Uterus (tissue), 4 donors: ENCODE data around the gene TMEM94. TPM values are rescaled to one million over a fixed set of nuclear protein-coding genes. Genes with fewer than 3 reads are reported as not detected.
A peak's percentile ranks its signal among the peaks of the same experiment; 100 is the strongest.

Experiments
- DNase-seq, 2 donors: peaks; one replicate each; pipeline ENCODE4 v3.0.0-alpha.2; 2019 to 2020
- H3K27ac ChIP-seq, 2 donors: fragments of 200-600 bp; sonication (generic); 1 replicate in 1 of 2; 2 replicates in 1 of 2; pipeline ENCODE4 v1.5.1; 2016 to 2018
- H3K27me3 ChIP-seq, 2 donors: fragments of 200-600 bp; sonication (generic); one replicate each; pipeline ENCODE4 v1.5.1; 2018 to 2019; ENCODE audit warnings: control low read depth in 1 of 2
- H3K36me3 ChIP-seq, 2 donors: fragments of 200-600 bp; sonication (generic); one replicate each; pipeline ENCODE4 v1.5.1; 2019; ENCODE audit warnings: control low read depth in 1 of 2
- H3K4me1 ChIP-seq, 2 donors: fragments of 200-600 bp; sonication (generic); one replicate each; pipeline ENCODE4 v1.5.1; 2018 to 2019; ENCODE audit warnings: control low read depth in 1 of 2
- H3K4me3 ChIP-seq, 2 donors: fragments of 200-600 bp; sonication (generic); 1 replicate in 1 of 2; 2 replicates in 1 of 2; pipeline ENCODE4 v1.5.1; 2018 to 2019; ENCODE audit warnings: mild to moderate bottlenecking in 1 of 2
- H3K9me3 ChIP-seq, 2 donors: fragments of 200-600 bp; sonication (generic); one replicate each; pipeline ENCODE4 v1.5.1; 2019; ENCODE audit warnings: control low read depth in 1 of 2
- POLR2A ChIP-seq, 2 donors: fragments of 450-650 bp; IDR thresholded peaks; one replicate each; pipeline ENCODE4 v1.6.1; 2016; ENCODE audit warnings: antibody characterized with exemption in 2 of 2, mild to moderate bottlenecking in 1 of 2, moderate library complexity in 1 of 2
- intact Hi-C: fragments of 100-400 bp; cut with DNase I; formaldehyde crosslinking; loops from one replicate; pipeline ENCODE4 v1.15.1; 2023; ENCODE audit warnings: low total_unique reads
- total RNA-seq, 4 donors: library from RNA; depleted of rRNA in 3 of 4; stranded (reverse); fragments of >200 nt in 3 of 4; gene quantifications; one replicate each; pipeline versions ENCODE4 v1.1.0 to v1.2.4, GENCODE V29; 2014 to 2023
- TF ChIP-seq, protein P1 (sequence below), 4 experiments: fragments of 200-600 bp in 2 of 4; fragments of 450-650 bp in 2 of 4; sonication (generic) in 2 of 4; IDR thresholded peaks; one replicate each; pipeline ENCODE4 v1.5.1; 2016 to 2019; ENCODE audit warnings: antibody characterized with exemption in 4 of 4, mild to moderate bottlenecking in 2 of 4, moderate library complexity in 1 of 4
- donor health status: DM: yes; HTN: yes; CAD: no.

Gene TMEM94
- total RNA-seq, 4 donors from 2014 or later: 3.8 to 91.2 (median 26.0) TPM

GRCh38 chr17:75503337-75503950, 47.0 kb downstream of the TMEM94 start:
- Histone ChIP-seq H3K9me3 (no peaks in the 10 kb centered on the region), H3K27ac (no peak overlapping the region), H3K27me3 (no peaks in the 10 kb centered on the region), H3K4me3 (no peak overlapping the region), H3K4me1 (no peaks in the 10 kb centered on the region), H3K36me3 (no peaks in the 10 kb centered on the region)
- no peak for DNase-seq
- TF ChIP-seq POLR2A (IDR thresholded peaks at IDR 0.05): no peak
- TF ChIP-seq, protein P1, sequence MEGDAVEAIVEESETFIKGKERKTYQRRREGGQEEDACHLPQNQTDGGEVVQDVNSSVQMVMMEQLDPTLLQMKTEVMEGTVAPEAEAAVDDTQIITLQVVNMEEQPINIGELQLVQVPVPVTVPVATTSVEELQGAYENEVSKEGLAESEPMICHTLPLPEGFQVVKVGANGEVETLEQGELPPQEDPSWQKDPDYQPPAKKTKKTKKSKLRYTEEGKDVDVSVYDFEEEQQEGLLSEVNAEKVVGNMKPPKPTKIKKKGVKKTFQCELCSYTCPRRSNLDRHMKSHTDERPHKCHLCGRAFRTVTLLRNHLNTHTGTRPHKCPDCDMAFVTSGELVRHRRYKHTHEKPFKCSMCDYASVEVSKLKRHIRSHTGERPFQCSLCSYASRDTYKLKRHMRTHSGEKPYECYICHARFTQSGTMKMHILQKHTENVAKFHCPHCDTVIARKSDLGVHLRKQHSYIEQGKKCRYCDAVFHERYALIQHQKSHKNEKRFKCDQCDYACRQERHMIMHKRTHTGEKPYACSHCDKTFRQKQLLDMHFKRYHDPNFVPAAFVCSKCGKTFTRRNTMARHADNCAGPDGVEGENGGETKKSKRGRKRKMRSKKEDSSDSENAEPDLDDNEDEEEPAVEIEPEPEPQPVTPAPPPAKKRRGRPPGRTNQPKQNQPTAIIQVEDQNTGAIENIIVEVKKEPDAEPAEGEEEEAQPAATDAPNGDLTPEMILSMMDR (IDR thresholded peaks at IDR 0.05): no peak
- intact Hi-C loops: no loop called here

DNA sequence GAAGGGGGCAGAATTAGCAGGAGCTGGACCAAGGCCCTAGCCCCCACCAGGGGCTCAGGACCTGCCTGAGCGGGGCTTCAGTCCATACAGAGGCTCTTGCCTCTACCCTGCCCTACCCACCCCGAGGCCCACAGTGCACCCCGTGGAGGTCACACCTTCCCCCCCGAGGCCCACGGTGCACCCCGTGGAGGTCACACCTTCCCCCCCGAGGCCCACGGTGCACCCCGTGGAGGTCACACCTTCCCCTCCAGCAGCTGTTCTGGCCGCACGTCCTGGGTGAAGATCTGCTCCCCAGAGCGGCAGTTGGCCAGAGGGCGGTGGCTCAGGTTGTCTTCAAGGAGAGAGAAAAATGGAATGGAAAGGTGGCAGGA, 47.5 kb downstream of the TMEM94 start:
- H3K4me1 ChIP-seq: no peaks in the 10 kb centered on the region
- intact Hi-C loops: no loop called here
- no peak for TF ChIP-seq POLR2A (IDR thresholded peaks at IDR 0.05)
- TF ChIP-seq, protein P1 (IDR thresholded peaks at IDR 0.05): no peak
- DNase-seq: no peak
- H3K9me3 ChIP-seq: no peaks in the 10 kb centered on the region
- H3K27me3 ChIP-seq: no peaks in the 10 kb centered on the region
- no peak overlapping the region for H3K4me3 ChIP-seq
- H3K36me3 ChIP-seq: no peaks in the 10 kb centered on the region
- no peak overlapping the region for H3K27ac ChIP-seq

- Histone ChIP-seq H3K36me3 (no peaks in the 10 kb centered on the region), H3K27ac (no peak overlapping the region)
- intact Hi-C loops: no loop called here
Measured at GRCh38 chr17:75504347-75505151, 48.1 kb downstream of the TMEM94 start.

GRCh38 chr17:75505152-75505409, 48.6 kb downstream of the TMEM94 start:
- peaks cover 0 to 5% of the 10 kb centered on the region in 2 donors for H3K4me1 ChIP-seq
- H3K36me3 ChIP-seq: no peaks in the 10 kb centered on the region
- intact Hi-C loops: no loop called here
- no peak overlapping the region for H3K27ac ChIP-seq
- no peak overlapping the region for H3K4me3 ChIP-seq
- DNase-seq: no peak
- H3K27me3 ChIP-seq: no peaks in the 10 kb centered on the region
- TF ChIP-seq, protein P1 (IDR thresholded peaks at IDR 0.05): no peak
- TF ChIP-seq POLR2A (IDR thresholded peaks at IDR 0.05): no peak
- no peaks in the 10 kb centered on the region for H3K9me3 ChIP-seq

More at GRCh38 chr17:75504347-75505151, 48.1 kb downstream of the TMEM94 start:
- TF ChIP-seq POLR2A (IDR thresholded peaks at IDR 0.05): no peak
- TF ChIP-seq, protein P1 (IDR thresholded peaks at IDR 0.05): peak in 3 of 4 experiments; percentile 25 to 47 (median 32)
- Histone ChIP-seq H3K4me1 (peaks cover 0 to 5% of the 10 kb centered on the region in 2 donors), H3K27me3 (no peaks in the 10 kb centered on the region), H3K9me3 (no peaks in the 10 kb centered on the region), H3K4me3 (no peak overlapping the region)
- DNase-seq: no peak

DNA sequence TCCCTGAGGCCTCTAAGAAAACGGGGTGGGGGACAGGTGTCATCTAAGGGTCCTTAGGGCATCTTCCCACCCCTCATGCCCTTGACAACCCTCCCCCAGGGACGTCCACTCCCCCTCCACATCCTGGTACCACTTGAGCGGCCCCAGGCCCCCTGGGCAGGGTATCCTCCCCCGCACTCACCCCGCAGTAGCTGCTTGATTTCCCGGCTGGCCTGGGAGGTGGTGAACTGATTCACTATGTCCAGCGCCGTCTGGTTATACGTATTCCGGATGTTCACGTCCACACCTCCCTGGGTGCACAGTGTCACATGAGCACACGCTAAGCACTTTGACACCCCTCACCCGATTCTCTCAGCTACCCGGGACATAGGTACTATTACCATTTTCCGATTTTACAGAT, 49.2 kb downstream of the TMEM94 start:
- TF ChIP-seq, protein P1 (IDR thresholded peaks at IDR 0.05): no peak
- no peak for TF ChIP-seq POLR2A (IDR thresholded peaks at IDR 0.05)
- intact Hi-C loops: no loop called here

More for the DNA sequence above, 49.2 kb downstream of the TMEM94 start:
- H3K27ac ChIP-seq: no peak overlapping the region
- H3K4me1 ChIP-seq: peaks cover 0 to 5% of the 10 kb centered on the region in 2 donors
- no peak overlapping the region for H3K4me3 ChIP-seq
- DNase-seq: no peak
- H3K9me3 ChIP-seq: no peaks in the 10 kb centered on the region
- H3K36me3 ChIP-seq: no peaks in the 10 kb centered on the region
- no peaks in the 10 kb centered on the region for H3K27me3 ChIP-seq
